ENCODE data around the gene REP15.
"Not testable (repeated sequence)": the region's sequence is repeated elsewhere in the genome, so short reads cannot be mapped to it uniquely, and the experiment has no call there.

DNA sequence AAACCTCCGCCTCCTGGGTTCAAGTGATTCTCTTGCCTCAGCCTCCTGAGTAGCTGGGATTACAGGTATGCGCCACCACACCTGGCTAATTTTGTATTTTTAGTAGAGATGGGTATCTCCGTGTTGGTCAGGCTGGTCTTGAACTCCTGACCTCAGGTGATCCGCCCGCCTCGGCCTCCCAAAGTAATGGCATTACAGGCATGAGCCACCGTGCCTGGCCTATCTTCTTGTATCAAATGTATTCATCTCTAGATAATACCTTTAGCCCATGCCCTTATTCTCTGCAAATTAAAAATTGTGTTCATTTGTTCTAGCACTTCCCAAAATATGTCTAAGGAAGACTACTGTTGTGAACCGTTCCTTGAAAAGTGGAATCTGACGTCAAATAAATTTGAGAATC is 38.1 kb downstream of the REP15 start:
- TF ChIP-seq FOXK1 (CRISPR knock-in tag; IDR thresholded peaks at IDR 0.05); SP1 (CRISPR knock-in tag; conservative IDR thresholded peaks at IDR 0.05); OVOL2 (CRISPR knock-in tag; IDR thresholded peaks at IDR 0.05; ENCODE audit: borderline replicate concordance); ZNF232 (CRISPR knock-in tag; IDR thresholded peaks at IDR 0.05); JUN (CRISPR knock-in tag; IDR thresholded peaks at IDR 0.05): not testable (repeated sequence)
- TF ChIP-seq, protein P1, sequence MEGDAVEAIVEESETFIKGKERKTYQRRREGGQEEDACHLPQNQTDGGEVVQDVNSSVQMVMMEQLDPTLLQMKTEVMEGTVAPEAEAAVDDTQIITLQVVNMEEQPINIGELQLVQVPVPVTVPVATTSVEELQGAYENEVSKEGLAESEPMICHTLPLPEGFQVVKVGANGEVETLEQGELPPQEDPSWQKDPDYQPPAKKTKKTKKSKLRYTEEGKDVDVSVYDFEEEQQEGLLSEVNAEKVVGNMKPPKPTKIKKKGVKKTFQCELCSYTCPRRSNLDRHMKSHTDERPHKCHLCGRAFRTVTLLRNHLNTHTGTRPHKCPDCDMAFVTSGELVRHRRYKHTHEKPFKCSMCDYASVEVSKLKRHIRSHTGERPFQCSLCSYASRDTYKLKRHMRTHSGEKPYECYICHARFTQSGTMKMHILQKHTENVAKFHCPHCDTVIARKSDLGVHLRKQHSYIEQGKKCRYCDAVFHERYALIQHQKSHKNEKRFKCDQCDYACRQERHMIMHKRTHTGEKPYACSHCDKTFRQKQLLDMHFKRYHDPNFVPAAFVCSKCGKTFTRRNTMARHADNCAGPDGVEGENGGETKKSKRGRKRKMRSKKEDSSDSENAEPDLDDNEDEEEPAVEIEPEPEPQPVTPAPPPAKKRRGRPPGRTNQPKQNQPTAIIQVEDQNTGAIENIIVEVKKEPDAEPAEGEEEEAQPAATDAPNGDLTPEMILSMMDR (IDR thresholded peaks at IDR 0.05), result not testable (repeated sequence)
- TF ChIP-seq, protein P2, sequence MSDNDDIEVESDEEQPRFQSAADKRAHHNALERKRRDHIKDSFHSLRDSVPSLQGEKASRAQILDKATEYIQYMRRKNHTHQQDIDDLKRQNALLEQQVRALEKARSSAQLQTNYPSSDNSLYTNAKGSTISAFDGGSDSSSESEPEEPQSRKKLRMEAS (CRISPR knock-in tag; IDR thresholded peaks at IDR 0.05), result not testable (repeated sequence)
- TF ChIP-seq, protein P3, sequence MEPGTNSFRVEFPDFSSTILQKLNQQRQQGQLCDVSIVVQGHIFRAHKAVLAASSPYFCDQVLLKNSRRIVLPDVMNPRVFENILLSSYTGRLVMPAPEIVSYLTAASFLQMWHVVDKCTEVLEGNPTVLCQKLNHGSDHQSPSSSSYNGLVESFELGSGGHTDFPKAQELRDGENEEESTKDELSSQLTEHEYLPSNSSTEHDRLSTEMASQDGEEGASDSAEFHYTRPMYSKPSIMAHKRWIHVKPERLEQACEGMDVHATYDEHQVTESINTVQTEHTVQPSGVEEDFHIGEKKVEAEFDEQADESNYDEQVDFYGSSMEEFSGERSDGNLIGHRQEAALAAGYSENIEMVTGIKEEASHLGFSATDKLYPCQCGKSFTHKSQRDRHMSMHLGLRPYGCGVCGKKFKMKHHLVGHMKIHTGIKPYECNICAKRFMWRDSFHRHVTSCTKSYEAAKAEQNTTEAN (CRISPR knock-in tag; IDR thresholded peaks at IDR 0.05), result not testable (repeated sequence)

Measured in WTC11 (cell line).